NK-92 (cell line): Measurements from ENCODE around the gene HPSE.

ENCODE experiments used
- DNase-seq: peaks from one replicate; lab custom pipeline; 2025; ENCODE audit not compliant: unreplicated experiment; lab: John Stamatoyannopoulos, UW

HPSE gene

GRCh38 chr4:83250687-83251446 is 83.8 kb downstream of the HPSE start:
- no peak for DNase-seq

DNA sequence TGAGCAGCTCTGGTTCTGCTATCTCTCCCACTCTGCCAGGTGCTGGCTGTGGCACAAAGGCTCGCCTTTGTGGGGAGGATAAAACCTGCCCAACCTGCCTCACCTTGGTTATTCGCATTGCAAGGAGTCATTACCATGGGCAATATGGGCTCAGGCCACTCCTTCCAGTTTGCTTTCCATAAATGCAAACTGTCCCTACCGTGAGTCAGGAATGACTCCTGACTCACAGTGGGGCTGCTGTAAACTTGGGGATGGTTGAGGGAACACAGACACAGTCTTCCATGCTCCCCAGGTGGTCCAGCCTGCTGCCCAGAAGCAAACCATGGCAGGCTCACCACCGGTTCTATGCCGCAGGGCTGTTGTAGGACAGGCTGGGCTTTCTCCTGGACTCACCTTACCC is 86.2 kb downstream of the HPSE start:
- no peak for DNase-seq

GRCh38 chr4:83247415-83248357 is 87.0 kb downstream of the HPSE start:
- no peak for DNase-seq
